Endothelial cell of umbilical vein (primary cell): ENCODE measurements around the gene RPL12.

Experiments used
- CTCF ChIP-seq, 2 donors: IDR thresholded peaks; 1 replicate in 1 of 2; 2 replicates in 1 of 2; pipeline ENCODE4 v1.5.1; 2011; ENCODE audit warnings: low read length in 2 of 2, mild to moderate bottlenecking in 2 of 2, moderate library complexity in 2 of 2, control low read depth in 1 of 2, inconsistent platforms in 1 of 2, low read depth in 1 of 2; ENCODE audit not compliant: insufficient read depth in 1 of 2; ENCODE audit errors: extremely low read depth in 1 of 2
- EZH2 ChIP-seq: IDR thresholded peaks from 2 replicates; pipeline ENCODE4 v1.6.1; 2012; ENCODE audit warnings: borderline replicate concordance, low read depth, mild to moderate bottlenecking, moderate library complexity, low read length, inconsistent platforms; ENCODE audit not compliant: severe bottlenecking
- FOS ChIP-seq: IDR thresholded peaks from 2 replicates; pipeline ENCODE4 v1.6.1; 2011; ENCODE audit warnings: mild to moderate bottlenecking, low read length, moderate library complexity, borderline replicate concordance; ENCODE audit not compliant: insufficient read depth
- GATA2 ChIP-seq: IDR thresholded peaks from 2 replicates; pipeline ENCODE4 v1.7.0; 2011; ENCODE audit warnings: low read depth, mild to moderate bottlenecking, moderate library complexity, mixed read lengths, low read length; ENCODE audit not compliant: insufficient read length, insufficient read depth
- JUN ChIP-seq: IDR thresholded peaks from 2 replicates; pipeline ENCODE4 v1.6.1; 2011; ENCODE audit warnings: borderline replicate concordance, low read depth; ENCODE audit not compliant: insufficient read length, insufficient read depth
- MAX ChIP-seq: IDR thresholded peaks from 2 replicates; pipeline ENCODE4 v1.6.1; 2011; ENCODE audit not compliant: insufficient read depth, insufficient read length
- MYC ChIP-seq: IDR thresholded peaks from one replicate; pipeline ENCODE4 v1.6.1; 2011; ENCODE audit warnings: mild to moderate bottlenecking, low read depth, low read length
- POLR2A ChIP-seq: IDR thresholded peaks from 2 replicates; pipeline ENCODE4 v1.6.1; 2012; ENCODE audit warnings: low read depth, mild to moderate bottlenecking, control low read depth, low read length
- POLR2AphosphoS5 ChIP-seq: IDR thresholded peaks from 2 replicates; pipeline ENCODE4 v1.6.1; 2012; ENCODE audit warnings: low read depth, mild to moderate bottlenecking, control low read depth, low read length, moderate library complexity; ENCODE audit not compliant: insufficient read depth

- TF ChIP-seq JUN (no peak), CTCF (IDR thresholded peaks at IDR 0.05; ENCODE audit: extremely low read depth in 1 of 2, insufficient read depth in 1 of 2, low read depth in 1 of 2, low read length in 2 of 2) (no peak), MYC (no peak), MAX (no peak), EZH2 (no peak), POLR2AphosphoS5 (no peak), POLR2A (no peak), FOS (no peak), GATA2 (no peak)
Observed at GRCh38 chr9:127463911-127464310, 12.7 kb upstream of the RPL12 start.
